Measurements from ENCODE around the gene CROCC.

CROCC gene

GRCh38 chr1:16969651-16970050 lies 47.9 kb downstream of the CROCC start:
- DNase-seq: no peak

GRCh38 chr1:16970132-16970910 lies 48.6 kb downstream of the CROCC start:
- DNase-seq: no peak

GRCh38 chr1:16971341-16972188 lies 49.8 kb downstream of the CROCC start:
- DNase-seq: no peak

- DNase-seq: no peak
Observed at GRCh38 chr1:16972189-16972895, 50.6 kb downstream of the CROCC start.

GRCh38 chr1:16973215-16973614 lies 51.5 kb downstream of the CROCC start:
- DNase-seq: no peak

GRCh38 chr1:16975211-16975610 lies 53.5 kb downstream of the CROCC start:
- no peak for DNase-seq

- no peak for DNase-seq
Observed at GRCh38 chr1:16975838-16976237, 54.1 kb downstream of the CROCC start.

GRCh38 chr1:16976966-16977365 lies 55.2 kb downstream of the CROCC start:
- no peak for DNase-seq

- DNase-seq: no peak
Observed at GRCh38 chr1:16977377-16977776, 55.6 kb downstream of the CROCC start.

- DNase-seq: no peak
Observed at GRCh38 chr1:16978139-16978538, 56.4 kb downstream of the CROCC start.

GRCh38 chr1:16978567-16979474 lies 57.1 kb downstream of the CROCC start:
- DNase-seq: no peak

- DNase-seq: no peak
Observed at GRCh38 chr1:16979475-16980327, 58.0 kb downstream of the CROCC start.

- no peak for DNase-seq
Observed at GRCh38 chr1:16980473-16981268, 58.9 kb downstream of the CROCC start, which contains the start of gene MFAP2. Gene MFAP2, minus strand, starts transcription at chr1:16980620. Its CDS starts 2,347 bp downstream, at chr1:16978273.

GRCh38 chr1:16981269-16981849 lies 59.6 kb downstream of the CROCC start:
- no peak for DNase-seq

GRCh38 chr1:16982902-16983301 lies 61.2 kb downstream of the CROCC start:
- no peak for DNase-seq

GRCh38 chr1:16983649-16984048 lies 61.9 kb downstream of the CROCC start:
- no peak for DNase-seq

- no peak for DNase-seq
Observed at GRCh38 chr1:16984717-16985116, 63.0 kb downstream of the CROCC start.

GRCh38 chr1:16986113-16986512 lies 64.4 kb downstream of the CROCC start:
- no peak for DNase-seq

- DNase-seq: no peak
Observed at GRCh38 chr1:16986560-16986959, 64.8 kb downstream of the CROCC start.

- no peak for DNase-seq
Observed at GRCh38 chr1:16986962-16987361, 65.2 kb downstream of the CROCC start.
